Thyroid gland (tissue), 4 donors: Measurements from ENCODE around the gene AIF1L.

Experiments
- POLR2A ChIP-seq, 2 donors: fragments of 450-650 bp; IDR thresholded peaks; one replicate each; pipeline ENCODE4 v1.6.1; 2017; ENCODE audit warnings: antibody characterized with exemption in 2 of 2, mild to moderate bottlenecking in 2 of 2, moderate library complexity in 1 of 2
- TF ChIP-seq, protein P1 (sequence below), 6 experiments: fragments of 200-600 bp in 3 of 6; fragments of 450-650 bp in 3 of 6; sonication (generic) in 3 of 6; IDR thresholded peaks; one replicate each; pipeline ENCODE4 v1.5.1; 2016 to 2019; ENCODE audit warnings: antibody characterized with exemption in 6 of 6, mild to moderate bottlenecking in 2 of 6, inconsistent platforms in 1 of 6, moderate library complexity in 1 of 6

DNA sequence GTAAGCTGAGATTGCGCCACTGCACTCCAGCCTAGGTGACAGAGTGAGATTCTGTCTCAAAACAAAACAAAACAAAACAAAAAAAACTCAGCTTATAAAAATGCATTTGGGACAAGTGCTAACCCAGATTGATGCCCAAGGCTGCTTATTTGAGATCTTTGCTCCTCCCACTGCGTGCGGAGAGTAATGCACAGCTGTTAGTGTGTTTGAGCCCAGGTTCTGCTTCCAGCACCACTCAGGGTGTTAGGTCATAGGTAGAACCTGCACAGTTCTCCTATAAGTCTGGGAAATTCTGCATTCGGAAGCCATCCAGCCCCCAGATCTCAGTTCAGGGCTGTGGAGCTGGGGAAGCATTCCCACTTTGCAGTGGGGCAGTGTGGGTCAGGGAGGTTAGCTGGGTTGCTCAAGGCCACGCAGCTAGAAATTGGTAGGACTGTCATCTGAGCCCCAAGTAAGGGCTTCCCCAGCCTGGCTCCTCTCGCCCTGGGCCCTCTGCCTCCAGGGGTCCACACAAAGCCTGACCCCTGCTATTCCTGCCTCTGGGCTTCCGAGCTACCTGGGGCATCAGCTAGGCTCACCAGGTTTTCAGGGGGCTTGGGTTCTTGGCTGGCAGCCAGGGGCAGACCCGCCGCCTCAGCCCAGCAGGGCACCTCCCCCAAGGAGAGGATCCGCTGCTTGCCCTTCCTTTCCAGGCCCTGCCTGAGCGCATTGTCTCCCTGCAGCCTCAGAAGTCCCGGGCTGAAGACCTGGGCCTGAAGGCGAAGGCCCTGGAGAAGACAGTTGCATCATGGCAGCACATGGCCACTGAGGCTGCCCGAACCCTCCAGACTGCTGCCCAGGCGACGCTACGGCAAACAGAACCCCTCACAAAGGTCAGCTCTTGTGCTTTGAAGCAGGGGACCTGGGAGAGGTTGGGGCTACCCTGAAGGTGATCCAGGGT, 17.6 kb upstream of the AIF1L start:
- TF ChIP-seq, protein P1, sequence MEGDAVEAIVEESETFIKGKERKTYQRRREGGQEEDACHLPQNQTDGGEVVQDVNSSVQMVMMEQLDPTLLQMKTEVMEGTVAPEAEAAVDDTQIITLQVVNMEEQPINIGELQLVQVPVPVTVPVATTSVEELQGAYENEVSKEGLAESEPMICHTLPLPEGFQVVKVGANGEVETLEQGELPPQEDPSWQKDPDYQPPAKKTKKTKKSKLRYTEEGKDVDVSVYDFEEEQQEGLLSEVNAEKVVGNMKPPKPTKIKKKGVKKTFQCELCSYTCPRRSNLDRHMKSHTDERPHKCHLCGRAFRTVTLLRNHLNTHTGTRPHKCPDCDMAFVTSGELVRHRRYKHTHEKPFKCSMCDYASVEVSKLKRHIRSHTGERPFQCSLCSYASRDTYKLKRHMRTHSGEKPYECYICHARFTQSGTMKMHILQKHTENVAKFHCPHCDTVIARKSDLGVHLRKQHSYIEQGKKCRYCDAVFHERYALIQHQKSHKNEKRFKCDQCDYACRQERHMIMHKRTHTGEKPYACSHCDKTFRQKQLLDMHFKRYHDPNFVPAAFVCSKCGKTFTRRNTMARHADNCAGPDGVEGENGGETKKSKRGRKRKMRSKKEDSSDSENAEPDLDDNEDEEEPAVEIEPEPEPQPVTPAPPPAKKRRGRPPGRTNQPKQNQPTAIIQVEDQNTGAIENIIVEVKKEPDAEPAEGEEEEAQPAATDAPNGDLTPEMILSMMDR (IDR thresholded peaks at IDR 0.05) = no peak
- TF ChIP-seq POLR2A (IDR thresholded peaks at IDR 0.05) = no peak
